ENCODE results near the gene ABRACL. TPM values are rescaled to one million over a fixed set of nuclear protein-coding genes. Genes with fewer than 3 reads are reported as not detected.
"Not testable (repeated sequence)": the region's sequence is repeated elsewhere in the genome, so short reads cannot be mapped to it uniquely, and the experiment has no call there.

Gene ABRACL
- total RNA-seq, 1 donor from 2014 or later, result 30.9 TPM

DNA sequence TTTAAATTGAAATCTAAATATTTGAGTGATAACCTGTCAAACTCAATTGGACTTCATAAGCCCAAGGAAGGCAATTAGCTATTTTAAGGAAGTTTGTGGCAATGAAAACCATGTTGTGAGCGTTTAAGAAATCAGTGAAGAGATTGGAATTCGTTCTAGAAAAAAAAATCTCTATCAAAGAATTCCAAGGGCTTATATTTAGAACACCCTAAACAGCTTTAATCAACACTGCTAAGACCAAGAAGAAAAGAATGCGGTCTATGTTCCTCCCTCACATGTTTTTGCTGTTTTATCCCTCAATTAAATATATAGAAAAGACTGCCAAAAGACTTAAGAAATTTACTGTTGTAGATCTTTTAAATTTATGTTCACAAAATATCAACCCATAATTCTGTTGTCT, 16.6 kb upstream of the ABRACL start:
- no peak for DNase-seq (ENCODE audit: low spot score)

DNA sequence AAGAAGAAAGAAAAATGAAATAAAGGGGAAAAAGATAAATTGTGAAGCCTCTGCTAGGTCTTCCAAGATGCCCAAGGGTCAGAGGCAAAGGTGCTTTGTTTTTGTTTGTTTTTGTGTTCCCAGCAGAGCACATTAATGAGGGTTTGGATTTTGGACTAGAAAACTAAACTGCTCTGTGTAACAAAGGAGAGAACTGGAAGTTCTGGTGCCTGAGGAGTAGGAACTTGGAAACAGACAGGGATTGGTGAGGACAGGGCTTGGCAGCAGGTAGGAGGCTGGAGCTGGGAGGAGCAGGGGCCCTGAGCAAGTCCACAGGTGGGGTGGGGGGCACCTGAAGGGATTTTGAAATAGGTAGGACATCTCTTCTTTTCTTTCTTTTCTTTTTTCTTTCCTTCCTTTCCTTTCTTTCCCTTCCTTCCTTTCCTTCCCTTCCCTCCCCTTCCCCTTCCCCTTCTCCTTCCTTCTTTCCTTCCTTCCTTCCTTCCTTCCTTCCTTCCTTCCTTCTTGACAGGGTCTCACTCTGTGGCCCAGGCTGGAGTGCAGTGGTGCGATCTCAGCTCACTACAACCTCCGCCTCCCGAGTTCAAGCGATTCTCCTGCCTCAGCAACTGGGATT, 15.3 kb upstream of the ABRACL start:
- no peak for DNase-seq (ENCODE audit: low spot score)

DNA sequence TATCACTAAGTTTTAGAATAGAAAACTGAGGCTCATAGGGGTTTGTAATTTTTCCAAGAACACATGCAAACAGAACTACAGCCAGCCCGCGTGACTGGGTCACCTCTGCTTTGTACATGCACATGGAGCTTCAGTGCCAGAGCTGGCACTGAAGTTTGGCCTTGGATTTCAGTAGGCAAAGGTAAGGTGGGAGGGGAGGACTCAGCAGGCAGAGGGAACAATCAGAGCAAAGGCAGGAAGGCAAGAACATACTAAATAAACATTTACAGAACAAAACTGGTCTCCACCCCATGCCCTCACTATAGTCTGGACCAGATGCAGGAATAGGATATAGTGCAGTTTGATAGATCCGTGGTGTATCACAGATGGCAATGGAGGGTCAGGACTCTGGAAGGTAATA, 13.6 kb upstream of the ABRACL start:
- DNase-seq (ENCODE audit: low spot score), result peak; percentile 51

DNA sequence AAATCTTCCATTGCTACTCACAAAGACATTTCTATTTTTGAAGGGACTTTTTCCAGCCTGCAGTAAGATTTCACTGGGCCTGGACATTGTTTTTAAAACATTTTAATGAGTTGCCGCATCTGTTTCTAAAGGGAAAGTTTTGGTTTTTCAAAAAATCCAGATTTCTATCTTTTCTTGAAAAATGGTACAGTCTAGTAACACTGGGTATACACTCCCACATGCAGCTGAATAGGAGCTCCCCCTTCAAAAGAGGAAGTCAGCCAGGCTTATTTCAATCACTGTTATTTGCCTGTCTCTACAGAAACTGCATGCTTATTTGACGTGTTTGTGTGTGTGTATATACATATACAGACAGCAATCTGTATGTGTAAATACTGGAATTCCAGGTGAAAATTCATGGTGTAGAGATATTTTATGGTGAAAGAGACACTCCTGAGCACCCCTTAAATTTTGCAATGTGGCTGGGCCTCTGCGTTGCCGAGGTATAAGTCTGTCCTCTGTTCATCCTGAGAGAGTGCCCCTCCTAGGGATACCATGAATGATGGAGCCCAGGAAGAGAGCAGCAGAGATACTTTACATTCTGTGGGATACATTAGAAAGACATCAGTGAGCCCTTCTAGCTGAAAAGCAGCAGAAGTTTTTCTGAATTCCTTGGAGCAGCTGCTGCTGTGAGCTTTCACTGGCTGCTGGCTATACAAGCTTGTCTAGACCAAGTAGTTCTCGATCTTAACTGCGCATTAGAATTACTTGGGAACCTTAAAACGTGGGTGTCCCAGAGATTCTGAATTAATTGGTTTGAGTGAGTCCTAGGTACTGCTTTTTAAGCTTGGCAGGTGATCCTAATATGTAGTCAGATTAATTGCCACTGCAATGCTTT, 12.0 kb upstream of the ABRACL start:
- no peak for DNase-seq (ENCODE audit: low spot score)

DNA sequence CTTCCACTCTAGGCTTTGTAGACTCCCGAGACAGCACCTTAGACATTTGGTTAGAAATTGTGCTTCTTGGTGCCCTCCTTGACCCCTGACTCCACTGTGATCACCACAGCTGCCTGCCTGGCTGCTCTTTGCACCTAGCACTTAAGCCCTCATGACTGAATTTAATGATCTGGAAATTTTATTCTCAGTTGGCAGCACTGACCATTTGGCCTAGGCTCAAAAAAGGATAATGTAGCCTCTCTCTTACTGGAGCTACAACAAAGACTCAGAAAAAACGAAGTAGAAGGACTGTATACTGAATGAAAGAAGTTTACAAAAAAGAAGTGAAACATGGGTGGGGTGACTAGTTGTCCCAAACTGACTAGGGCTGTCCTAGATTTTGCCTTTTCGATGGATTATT, 11.3 kb upstream of the ABRACL start:
- DNase-seq (ENCODE audit: low spot score), result no peak

DNA sequence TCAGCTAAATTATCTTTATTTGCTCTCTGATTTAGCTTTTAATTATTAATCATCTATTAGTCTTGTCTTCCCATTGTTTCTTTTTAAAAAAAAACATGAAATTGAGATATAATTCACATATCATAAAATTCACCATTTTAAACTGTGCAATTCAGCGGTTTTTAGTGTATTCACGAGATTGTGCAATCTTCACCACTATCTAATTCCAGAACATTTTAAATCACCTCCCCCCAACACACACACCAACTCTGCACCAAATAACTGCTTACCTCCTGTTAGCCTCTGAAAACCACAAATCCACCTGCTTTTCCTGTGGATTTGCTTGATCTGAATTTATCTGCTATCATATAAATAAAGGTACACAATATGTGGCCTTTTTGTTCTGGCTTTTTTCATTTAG, 8.8 kb upstream of the ABRACL start:
- no peak for DNase-seq (ENCODE audit: low spot score)

DNA sequence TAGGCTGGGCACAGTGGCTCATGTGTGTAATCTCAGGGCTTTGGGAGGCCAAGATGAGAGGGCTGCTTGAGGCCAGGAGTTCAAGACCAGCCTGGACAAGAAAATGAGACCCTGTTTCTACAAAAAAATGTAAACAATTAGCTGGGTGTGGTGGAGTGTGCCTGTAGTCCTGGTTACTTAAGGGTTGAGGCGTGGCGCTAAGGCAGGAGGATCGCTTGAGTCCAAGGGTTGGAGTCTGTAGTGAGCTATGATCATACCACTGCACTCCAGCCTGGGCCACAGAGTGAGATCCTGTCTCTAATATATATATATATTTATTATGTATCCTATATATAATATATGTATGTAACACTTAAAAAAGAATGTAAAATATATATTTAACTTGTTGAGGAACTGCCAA, 7.9 kb upstream of the ABRACL start:
- DNase-seq (ENCODE audit: low spot score), result no peak

DNA sequence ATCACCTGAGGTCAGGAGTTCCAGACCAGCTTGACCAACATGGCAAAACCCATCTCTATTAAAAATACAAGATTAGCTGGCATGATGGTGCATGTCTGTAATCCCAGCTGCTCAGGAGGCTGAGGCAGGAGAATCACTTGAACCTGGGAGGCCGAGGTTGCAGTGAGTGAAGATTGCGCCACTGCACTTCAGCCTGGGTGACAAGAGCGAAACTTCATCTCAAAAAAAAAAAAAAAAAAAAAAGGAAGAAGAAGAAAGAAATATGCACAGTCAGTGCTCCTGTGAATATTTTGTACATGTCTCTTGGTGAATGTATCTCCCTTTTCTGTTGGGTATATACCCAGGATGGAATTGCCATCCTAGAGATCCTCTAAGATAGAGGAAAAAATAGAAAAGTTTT, 3.1 kb upstream of the ABRACL start:
- not testable (repeated sequence) for DNase-seq (ENCODE audit: low spot score)

DNA sequence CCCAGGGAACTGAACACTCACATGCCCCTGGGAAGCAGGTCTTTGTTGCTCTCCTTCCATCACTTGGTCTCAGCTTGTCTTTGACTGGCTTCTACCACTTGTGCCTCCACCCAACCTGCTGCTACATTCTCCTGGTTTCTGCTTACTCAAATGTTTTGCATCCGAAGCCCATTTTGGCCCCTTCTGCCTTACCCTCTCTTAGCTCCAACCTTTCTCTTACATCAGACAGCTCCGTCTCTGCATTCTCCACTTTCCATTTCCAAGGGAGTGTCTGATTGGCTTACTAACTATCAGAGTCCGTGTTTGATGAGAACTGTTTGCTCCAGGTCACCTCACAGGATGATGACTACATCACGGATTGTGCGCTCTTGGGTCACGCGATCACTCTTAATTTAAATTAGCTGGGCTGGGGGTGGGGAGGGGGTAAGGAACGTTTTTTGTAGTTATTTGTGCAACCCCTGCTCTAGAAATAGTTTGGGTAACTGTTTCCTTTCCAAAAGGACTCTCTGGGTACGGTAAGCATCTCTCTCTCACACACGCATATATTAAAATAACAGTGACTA, 844 bp upstream of the ABRACL start:
- peak; percentile 22 for DNase-seq (ENCODE audit: low spot score)

DNA sequence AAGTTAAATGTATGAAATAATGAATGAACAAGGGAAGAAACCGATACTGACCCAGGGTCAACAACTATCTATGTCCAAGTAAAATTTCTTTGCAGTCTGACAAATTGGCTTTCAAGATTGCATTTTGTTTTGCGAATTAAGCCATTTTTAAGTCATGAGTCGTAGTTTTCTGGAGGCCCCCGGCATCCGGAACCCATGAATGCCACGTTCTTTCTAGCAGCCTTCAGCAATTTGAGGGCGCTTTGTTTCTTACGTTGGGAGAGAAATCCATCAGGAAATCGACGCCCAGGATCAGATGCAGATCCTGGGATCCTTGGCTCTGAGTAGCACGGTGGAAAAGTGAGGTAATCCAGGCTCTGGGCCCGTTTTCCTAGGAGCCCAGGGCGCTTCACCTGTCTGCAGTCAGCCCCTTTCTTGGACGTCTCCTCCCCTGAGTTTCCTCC, 309 bp upstream of the ABRACL start:
- no peak for DNase-seq (ENCODE audit: low spot score)

DNA sequence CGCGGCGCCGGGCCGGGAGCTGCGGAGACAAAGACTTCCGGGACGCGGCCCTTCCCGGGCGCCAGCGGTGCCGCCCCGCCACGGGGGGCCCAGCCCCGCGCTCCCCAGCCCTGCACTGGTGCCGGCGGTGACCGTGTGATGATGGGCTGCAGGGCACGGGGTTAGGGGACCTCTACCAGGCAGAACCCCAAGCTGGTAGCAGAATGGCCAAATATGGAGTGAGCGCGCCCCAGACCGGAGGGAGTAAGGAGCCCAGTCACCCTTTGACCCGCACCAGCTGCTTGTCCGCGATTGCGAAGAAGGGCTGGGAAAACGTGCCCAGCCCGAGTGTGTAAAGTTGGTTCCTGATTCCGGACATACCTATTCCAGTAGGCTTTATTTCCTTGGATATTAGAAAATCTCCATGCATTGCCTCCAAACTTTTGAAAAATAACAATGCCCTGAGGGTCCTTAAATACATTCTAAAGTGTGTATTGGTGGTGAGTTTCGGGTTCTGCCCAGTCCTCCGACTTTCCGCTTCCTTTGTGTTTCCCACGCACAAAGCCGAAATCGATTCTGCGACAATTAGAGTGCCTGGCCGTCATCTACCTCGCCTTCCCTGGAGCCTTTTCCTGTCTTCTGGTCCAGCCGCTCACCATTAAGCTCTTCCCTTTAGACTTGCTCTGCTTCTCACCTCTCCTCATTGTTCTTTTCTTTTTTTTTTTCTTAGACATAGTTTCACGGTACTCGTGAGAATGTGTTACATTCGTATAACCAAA, 1.1 kb downstream of the ABRACL start:
- DNase-seq (ENCODE audit: low spot score), result peak; percentile 62

DNA sequence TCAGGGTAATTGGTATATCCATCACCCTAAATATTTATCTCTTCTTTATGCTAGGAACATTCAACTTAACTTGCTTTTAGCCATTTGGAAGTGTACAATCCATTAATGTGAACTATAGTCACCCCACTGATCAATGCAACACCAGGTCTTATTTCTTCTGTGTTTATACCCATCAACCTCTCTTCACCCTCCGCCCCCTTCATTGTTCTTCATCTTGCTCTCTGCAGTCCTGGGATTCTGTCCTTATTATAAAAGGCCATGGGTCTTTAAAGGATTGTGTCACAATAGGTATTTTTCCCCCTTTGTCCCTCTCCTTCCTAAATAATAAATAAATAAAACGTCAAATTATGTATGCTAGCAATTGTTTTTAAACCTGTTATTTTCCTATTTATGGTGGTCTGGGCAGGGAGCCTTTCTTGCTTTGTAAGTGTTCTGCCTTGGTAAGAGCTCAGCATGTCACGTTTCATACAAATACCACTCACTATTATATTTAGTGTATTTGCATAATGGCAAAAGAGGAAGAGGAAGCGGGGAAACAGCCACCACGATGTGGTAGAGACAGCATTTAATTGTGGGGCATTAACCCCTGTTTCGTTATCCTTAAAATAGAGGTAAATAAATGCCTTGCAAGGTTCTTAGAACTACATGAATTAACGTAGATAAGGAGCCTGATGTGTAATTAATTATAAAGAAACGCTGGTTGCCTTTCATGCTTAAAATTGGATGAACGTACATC, 1.9 kb downstream of the ABRACL start:
- no peak for DNase-seq (ENCODE audit: low spot score)

DNA sequence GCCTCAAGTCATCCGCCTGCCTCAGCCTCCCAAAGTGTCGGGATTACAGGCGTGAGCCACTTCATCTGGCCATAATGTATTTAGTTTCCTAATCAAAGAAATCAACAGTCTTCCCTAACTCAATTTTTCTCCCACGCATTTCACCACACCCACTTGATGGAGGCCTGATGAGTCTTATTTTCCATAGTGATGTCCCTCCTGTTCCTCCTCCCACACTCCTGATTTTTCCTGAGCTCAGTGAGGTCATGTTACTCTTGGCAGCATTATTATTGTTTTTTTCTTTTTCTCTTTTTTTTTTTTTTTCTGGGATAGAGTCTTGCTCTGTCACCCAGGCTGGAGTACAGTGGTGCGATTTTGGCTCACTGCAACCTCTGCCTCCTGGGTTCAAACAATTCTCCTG, 8.9 kb downstream of the ABRACL start:
- no peak for DNase-seq (ENCODE audit: low spot score)

DNA sequence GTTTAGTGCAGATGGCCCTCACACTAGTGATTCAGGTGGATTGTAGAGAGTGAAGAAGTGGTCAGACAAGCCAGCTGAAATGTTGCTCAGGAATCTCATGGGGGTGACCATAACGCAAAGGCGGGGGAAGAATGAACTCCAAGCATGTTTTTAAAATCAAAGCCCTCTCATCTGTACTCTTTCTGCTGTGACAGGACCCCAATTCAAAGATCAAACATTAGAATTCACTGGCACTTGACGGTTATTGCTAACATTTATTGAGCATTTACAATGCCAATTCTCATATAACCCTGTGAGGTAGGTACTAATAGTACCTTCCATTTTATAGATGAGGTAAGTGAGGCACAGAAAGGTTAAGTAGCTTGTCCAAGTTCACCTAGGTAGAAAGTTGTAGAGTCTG, 15.7 kb downstream of the ABRACL start:
- DNase-seq (ENCODE audit: low spot score), result no peak

DNA sequence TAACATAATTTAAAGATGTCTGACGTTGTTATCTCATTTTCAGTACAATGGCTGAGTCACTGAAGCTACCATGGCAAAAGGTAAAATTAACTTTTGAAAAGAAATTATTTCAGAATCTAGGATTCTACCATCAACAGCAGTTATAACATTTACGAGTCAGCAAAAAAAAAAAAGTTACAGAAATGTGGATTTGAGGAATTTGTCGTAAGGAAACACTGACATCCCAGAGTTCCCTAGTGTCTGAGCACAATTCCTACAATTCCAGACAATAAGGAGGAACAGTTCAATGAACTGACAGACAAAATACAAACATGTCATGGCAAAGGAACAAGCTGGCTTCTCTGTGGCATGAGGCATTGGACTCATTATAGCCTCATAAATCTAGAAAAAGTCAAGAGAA, 19.1 kb downstream of the ABRACL start:
- no peak for DNase-seq (ENCODE audit: low spot score)

DNA sequence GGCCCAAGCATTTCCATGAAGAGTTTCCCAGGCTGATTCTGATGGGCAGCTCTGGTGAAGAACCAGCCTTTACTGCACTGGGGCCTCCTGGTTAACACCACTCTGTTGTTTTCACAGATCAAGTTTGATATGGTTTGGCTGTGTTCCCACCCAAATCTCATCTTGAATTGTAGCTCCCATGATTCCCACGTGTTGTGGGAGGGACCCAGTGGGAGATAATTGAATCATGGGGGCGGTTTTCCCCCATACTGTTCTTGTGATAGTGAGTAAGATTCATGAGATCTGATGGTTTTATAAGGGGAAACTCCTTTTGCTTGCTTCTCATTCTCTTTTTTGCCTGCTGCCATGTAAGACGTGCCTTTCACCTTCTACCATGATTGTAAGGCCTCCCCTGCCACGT, 20.4 kb downstream of the ABRACL start:
- DNase-seq (ENCODE audit: low spot score), result not testable (repeated sequence)

DNA sequence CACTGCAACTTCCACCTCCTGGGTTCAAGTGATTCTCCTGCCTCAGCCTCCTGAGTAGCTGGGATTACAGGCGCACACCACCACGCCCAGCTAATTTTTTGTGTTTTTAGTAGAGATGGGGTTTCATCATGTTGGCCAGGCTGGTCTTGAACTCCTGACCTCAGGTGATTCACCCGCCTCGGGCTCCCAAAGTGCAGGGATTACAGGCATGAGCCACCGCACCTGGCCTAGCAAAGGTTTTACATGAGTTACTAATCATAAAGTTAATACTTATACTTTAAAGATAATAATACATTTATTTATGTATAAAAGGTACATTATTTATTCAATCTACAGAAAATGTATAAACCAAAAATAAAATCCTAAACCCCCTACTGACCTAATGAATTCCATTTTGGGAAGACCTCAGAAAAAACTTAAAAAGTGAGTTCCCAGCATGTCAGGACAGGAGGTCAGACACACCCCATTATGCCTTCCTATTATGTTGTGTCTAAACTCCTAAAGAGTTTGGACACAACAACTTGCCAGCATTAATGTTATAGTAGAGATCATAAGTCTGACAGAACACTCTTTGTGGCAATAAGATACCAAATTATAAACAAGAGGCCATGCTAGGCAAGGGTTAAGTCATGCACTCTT, 21.7 kb downstream of the ABRACL start:
- not testable (repeated sequence) for DNase-seq (ENCODE audit: low spot score)

DNA sequence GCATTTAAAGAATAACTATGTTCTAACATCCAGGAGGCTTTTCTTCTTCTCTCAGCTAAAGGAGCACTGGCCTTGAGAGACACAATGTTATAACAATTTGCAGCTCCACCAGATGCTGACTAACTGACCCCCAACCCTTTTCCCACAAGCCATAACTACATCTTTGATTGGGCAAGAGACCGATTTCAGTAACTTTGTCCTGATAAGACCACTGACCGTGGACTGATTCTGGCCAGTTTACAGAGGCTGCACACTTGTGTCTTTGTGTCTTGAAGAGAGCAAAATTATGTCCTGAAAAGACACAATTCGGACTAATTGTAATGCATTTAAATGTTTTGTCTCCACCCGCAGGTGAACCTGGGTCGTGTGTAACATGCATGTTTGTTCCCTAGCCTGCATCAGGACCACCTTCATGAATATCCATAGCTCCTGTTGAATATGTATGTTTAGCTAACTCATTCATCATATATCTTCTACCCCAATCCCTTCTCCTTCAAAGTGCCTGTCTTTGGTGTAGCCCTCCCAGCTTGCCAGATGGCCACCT, 22.3 kb downstream of the ABRACL start:
- DNase-seq (ENCODE audit: low spot score), result no peak

DNA sequence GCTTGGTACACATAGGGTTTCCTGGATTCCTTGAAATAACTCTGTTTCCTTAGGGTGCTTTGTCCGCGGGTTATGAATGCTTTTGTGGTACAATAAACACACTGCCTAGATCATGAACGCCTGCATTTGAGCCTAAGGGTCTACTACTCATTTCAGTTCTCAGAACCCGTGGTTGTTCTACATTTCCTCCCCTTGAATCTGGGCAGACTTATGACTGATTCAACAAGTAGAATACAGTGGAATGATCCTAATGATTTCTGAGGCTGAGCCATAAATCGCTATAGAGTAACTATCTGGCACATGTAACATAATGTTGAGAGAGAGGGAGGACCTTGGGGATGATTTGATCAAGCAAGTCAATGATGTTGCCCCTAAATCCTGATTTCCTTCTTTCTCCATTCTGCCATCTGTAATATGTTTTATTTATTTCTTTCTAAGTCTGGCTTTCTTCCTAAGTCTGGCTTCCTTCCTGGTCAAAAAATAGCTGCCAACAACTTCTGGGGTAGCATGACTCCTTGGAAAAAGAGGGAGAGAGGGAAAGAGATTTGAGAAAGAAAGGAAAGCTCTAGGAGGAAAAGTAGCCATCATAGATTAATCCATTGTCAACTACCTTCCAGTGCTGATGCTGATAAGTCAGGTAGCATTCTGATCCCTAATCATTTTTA, 23.0 kb downstream of the ABRACL start:
- no peak for DNase-seq (ENCODE audit: low spot score)

DNA sequence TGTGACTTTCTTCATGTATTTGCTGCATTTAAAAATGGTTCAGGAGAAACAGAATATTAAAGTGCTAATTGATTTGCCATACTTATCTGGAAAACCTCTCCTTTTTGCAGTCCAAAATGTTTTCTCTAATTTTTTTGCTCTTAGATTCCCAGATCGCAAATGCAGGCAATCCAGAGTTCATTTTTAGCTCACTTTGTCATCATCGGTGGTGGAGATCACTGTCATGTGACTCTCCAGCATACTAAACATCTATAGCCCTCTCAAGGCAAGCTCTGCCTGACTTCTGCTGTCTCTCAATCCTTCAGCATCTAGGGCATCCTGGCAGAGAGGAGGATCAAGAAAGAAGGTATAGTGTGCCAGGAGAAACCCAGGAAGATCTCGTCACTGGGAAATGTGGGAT, 24.8 kb downstream of the ABRACL start:
- no peak for DNase-seq (ENCODE audit: low spot score)
